ENCODE data around the gene LRRC8B. TPM values are rescaled to one million over a fixed set of nuclear protein-coding genes. Genes with fewer than 3 reads are reported as not detected.

LRRC8B gene
- total and polyA plus RNA-seq, 9 donors: 1.2 to 9.3 (median 6.8) TPM

DNA sequence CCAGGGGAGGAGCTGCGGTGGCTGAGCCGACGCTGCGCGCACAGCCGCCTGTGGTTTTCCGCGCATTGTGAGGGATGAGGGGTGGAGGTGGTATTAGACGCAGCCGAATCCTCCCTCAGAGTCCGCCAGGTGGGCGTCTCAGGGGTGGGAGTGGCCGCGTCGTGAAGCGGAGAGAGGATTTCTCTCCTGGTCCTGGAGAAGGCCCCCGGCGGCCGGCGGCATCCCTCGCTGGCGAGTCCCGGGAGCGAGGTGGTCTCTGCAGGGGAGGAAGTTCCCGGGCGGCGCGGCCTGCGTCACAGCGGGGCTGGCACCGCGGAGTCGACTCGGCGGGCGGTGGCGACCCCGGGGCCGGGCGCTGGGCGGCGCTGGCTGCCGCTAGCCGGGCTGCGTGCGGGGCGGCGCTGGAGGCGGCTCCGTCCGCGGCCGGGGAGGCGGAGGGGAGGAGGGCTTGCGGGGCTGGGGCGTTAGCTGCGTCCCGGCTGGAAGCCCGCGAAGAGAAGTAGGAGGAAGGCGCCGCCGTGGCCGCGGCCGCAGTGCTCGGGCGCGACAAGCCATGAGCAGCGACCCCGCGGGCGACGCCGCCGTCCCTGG, 108.1 kb downstream of the LRRC8B start, which contains the start of gene LRRC8C:
Gene LRRC8C (plus strand): TSS at position 464 of the 591 bp plus-strand sequence. CDS start 53,354 bp downstream, outside the sequence.
- no peaks in the 10 kb centered on the region for H3K9me3 ChIP-seq
- intact Hi-C loops (cut with DNase I): loop anchor here (5.0 to 10.0 kb wide), 5 partner anchors 35 to 362 kb away; partner anchors contain the start of gene ZNF326 (in 1 of the 4)
- 0% methylated on average over 39 to 76 of the region's 76 CpGs for WGBS, 3 donors
- peak within 1 kb of the TSS; percentile 40 to 95 for H3K27ac ChIP-seq
- H3K27me3 ChIP-seq: no peaks in the 10 kb centered on the region
- no peaks in the 10 kb centered on the region for H3K4me1 ChIP-seq (ENCODE audit: insufficient read depth)
- peak; percentile 78 to 90 (median 87) for DNase-seq
- peak within 1 kb of the TSS; percentile 79 for H3K4me3 ChIP-seq
- TF ChIP-seq POLR2A (IDR thresholded peaks at IDR 0.05) (peak; percentile 40), EP300 (IDR thresholded peaks at IDR 0.05) (no peak)
- TF ChIP-seq, protein P1, sequence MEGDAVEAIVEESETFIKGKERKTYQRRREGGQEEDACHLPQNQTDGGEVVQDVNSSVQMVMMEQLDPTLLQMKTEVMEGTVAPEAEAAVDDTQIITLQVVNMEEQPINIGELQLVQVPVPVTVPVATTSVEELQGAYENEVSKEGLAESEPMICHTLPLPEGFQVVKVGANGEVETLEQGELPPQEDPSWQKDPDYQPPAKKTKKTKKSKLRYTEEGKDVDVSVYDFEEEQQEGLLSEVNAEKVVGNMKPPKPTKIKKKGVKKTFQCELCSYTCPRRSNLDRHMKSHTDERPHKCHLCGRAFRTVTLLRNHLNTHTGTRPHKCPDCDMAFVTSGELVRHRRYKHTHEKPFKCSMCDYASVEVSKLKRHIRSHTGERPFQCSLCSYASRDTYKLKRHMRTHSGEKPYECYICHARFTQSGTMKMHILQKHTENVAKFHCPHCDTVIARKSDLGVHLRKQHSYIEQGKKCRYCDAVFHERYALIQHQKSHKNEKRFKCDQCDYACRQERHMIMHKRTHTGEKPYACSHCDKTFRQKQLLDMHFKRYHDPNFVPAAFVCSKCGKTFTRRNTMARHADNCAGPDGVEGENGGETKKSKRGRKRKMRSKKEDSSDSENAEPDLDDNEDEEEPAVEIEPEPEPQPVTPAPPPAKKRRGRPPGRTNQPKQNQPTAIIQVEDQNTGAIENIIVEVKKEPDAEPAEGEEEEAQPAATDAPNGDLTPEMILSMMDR (IDR thresholded peaks at IDR 0.05): peak; percentile 10 to 76 (median 67)
- H3K36me3 ChIP-seq: no peaks in the 10 kb centered on the region

DNA sequence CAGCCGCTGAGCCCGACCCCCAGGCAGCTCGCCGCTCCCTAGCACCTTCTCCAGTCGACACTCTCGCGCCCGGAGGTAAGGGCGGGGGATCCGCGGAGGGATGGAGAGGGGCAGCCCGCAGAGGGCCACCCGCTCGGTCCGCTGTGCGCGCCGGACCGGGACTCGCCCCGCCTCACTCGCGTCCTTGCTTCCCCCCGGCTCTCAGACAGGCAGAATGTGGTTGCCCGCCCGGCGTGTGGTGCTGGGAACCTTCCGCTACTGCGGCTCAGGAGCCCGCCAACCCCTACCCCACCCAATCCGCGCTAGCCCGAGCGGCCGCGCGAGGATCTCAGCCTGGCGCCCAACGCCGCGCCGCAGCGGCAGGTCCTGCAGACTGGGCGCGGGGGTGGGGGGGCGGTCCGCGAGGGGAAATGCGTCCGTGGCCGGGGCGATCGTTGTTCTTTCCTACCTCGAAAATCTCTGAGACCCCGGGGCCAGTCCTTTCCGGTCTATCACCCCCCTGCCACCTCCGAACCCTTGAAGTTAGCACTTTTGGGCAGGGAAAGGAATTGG, 108.7 kb downstream of the LRRC8B start:
- peak; percentile 48 to 74 (median 67) for DNase-seq
- intact Hi-C loops (cut with DNase I): loop anchor here (5.0 to 10.0 kb wide), 5 partner anchors 36 to 361 kb away; partner anchors contain the start of gene ZNF326 (in 1 of the 4)
- no peaks in the 10 kb centered on the region for H3K9me3 ChIP-seq
- H3K36me3 ChIP-seq: no peaks in the 10 kb centered on the region
- H3K27ac ChIP-seq: peak overlapping the region; percentile 40 to 95
- no peaks in the 10 kb centered on the region for H3K27me3 ChIP-seq
- 0 to 1% (median 0%) methylated on average over 40 to 57 of the region's 57 CpGs for WGBS, 3 donors
- no peaks in the 10 kb centered on the region for H3K4me1 ChIP-seq (ENCODE audit: insufficient read depth)
- TF ChIP-seq, protein P1 (IDR thresholded peaks at IDR 0.05): no peak
- TF ChIP-seq POLR2A (IDR thresholded peaks at IDR 0.05) (no peak), EP300 (IDR thresholded peaks at IDR 0.05) (no peak)
- peak overlapping the region; percentile 79 for H3K4me3 ChIP-seq

DNA sequence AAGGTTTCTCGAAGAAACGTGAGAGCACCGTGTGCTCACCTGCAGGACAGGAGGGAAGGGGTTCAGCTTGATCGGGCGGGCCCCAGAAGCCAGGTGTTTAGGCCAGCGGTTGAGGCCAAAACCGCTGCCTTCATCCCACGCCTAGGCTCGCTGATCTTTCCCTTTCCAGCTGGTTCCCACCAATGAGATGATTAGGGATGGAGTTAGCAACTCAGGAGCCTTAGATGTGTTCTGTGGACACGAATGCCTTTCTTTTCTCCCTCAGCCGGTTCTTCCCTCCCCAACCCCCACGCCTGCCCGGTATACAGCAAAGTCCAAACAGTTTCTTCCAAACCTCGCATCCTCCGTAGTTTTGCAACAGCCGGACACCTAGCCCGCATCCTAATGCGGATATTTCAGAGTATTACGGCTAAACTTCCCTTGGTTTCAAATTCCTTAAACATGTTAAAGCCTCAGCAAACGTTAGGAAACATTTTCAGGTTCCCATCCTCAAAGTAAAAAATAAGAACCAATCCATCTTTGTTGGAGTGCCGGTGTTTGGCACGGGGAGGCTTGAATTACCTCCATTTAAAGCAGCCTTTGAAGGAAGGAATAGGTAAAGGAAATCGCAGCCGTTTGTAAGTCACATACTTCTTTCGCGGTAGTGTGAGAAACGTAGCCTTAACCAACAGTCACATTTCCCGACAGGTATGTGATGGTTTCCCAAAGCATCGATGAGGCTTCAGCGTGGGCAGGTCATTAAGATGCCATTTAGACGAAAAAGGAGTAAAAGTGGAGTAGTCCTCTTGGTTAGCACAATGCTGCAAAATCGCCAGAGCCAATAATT, 109.4 kb downstream of the LRRC8B start:
- TF ChIP-seq, protein P1 (IDR thresholded peaks at IDR 0.05): no peak
- TF ChIP-seq POLR2A (IDR thresholded peaks at IDR 0.05): no peak
- TF ChIP-seq EP300 (IDR thresholded peaks at IDR 0.05): no peak
- Histone ChIP-seq H3K9me3 (no peaks in the 10 kb centered on the region), H3K27ac (peak overlapping the region; percentile 40 to 95), H3K36me3 (no peaks in the 10 kb centered on the region), H3K4me1 (ENCODE audit: insufficient read depth) (no peaks in the 10 kb centered on the region), H3K4me3 (peak overlapping the region; percentile 79), H3K27me3 (no peaks in the 10 kb centered on the region)
- intact Hi-C loops (cut with DNase I): loop anchor here (5.0 to 10.0 kb wide), 5 partner anchors 37 to 361 kb away; partner anchors contain the start of gene ZNF326 (in 1 of the 4)
- WGBS, 3 donors: 9 to 16% (median 10%) methylated on average over 32 of the region's 32 CpGs
- DNase-seq: peak; percentile 24 to 45 (median 37)

Measured in ovary (tissue), 9 donors.